ENCODE measurements around the gene CFAP74.

CFAP74 gene

GRCh38 chr1:1962752-1963151 lies 40.8 kb downstream of the CFAP74 start:
- in situ Hi-C loops (cut with MboI; ENCODE audit: low pct_unique_long_range_greater_than_20kb, low sequenced_read_pairs), result no loop called here
- no peak for DNase-seq

GRCh38 chr1:1960480-1961196 lies 42.9 kb downstream of the CFAP74 start:
- in situ Hi-C loops (cut with MboI; ENCODE audit: low pct_unique_long_range_greater_than_20kb, low sequenced_read_pairs), result no loop called here
- no peak for DNase-seq

- peak; percentile 87 for DNase-seq
- in situ Hi-C loops (cut with MboI; ENCODE audit: low pct_unique_long_range_greater_than_20kb, low sequenced_read_pairs), result loop anchor here (10.0 kb wide), 1 partner anchor 85 kb away; no protein-coding TSS in a partner anchor
Measured at GRCh38 chr1:1959840-1960479, 43.6 kb downstream of the CFAP74 start.

GRCh38 chr1:1959459-1959839 lies 44.1 kb downstream of the CFAP74 start:
- DNase-seq, result no peak
- in situ Hi-C loops (cut with MboI; ENCODE audit: low pct_unique_long_range_greater_than_20kb, low sequenced_read_pairs), result loop anchor here (10.0 kb wide), 1 partner anchor 85 kb away; no protein-coding TSS in a partner anchor

GRCh38 chr1:1958071-1958541 lies 45.5 kb downstream of the CFAP74 start:
- DNase-seq, result no peak
- in situ Hi-C loops (cut with MboI; ENCODE audit: low pct_unique_long_range_greater_than_20kb, low sequenced_read_pairs), result loop anchor here (10.0 kb wide), 1 partner anchor 87 kb away; no protein-coding TSS in a partner anchor

- in situ Hi-C loops (cut with MboI; ENCODE audit: low pct_unique_long_range_greater_than_20kb, low sequenced_read_pairs), result loop anchor here (10.0 kb wide), 1 partner anchor 87 kb away; no protein-coding TSS in a partner anchor
- DNase-seq, result no peak
Measured at GRCh38 chr1:1957533-1957961, 46.0 kb downstream of the CFAP74 start.

GRCh38 chr1:1956586-1957532 lies 46.7 kb downstream of the CFAP74 start:
- DNase-seq, result no peak
- in situ Hi-C loops (cut with MboI; ENCODE audit: low pct_unique_long_range_greater_than_20kb, low sequenced_read_pairs), result loop anchor here (10.0 kb wide), 1 partner anchor 88 kb away; no protein-coding TSS in a partner anchor

- in situ Hi-C loops (cut with MboI; ENCODE audit: low pct_unique_long_range_greater_than_20kb, low sequenced_read_pairs), result loop anchor here (10.0 kb wide), 1 partner anchor 89 kb away; no protein-coding TSS in a partner anchor
- DNase-seq, result no peak
Measured at GRCh38 chr1:1956101-1956500, 47.5 kb downstream of the CFAP74 start.

GRCh38 chr1:1955621-1956094 lies 47.9 kb downstream of the CFAP74 start:
- no peak for DNase-seq
- in situ Hi-C loops (cut with MboI; ENCODE audit: low pct_unique_long_range_greater_than_20kb, low sequenced_read_pairs), result loop anchor here (10.0 kb wide), 1 partner anchor 89 kb away; no protein-coding TSS in a partner anchor

- in situ Hi-C loops (cut with MboI; ENCODE audit: low pct_unique_long_range_greater_than_20kb, low sequenced_read_pairs), result loop anchor here (10.0 kb wide), 1 partner anchor 90 kb away; no protein-coding TSS in a partner anchor
- peak; percentile 31 for DNase-seq
Measured at GRCh38 chr1:1954831-1955441, 48.6 kb downstream of the CFAP74 start.

GRCh38 chr1:1954015-1954414 lies 49.6 kb downstream of the CFAP74 start:
- no peak for DNase-seq
- in situ Hi-C loops (cut with MboI; ENCODE audit: low pct_unique_long_range_greater_than_20kb, low sequenced_read_pairs), result loop anchor here (10.0 kb wide), 1 partner anchor 91 kb away; no protein-coding TSS in a partner anchor

- no peak for DNase-seq
- in situ Hi-C loops (cut with MboI; ENCODE audit: low pct_unique_long_range_greater_than_20kb, low sequenced_read_pairs), result loop anchor here (10.0 kb wide), 1 partner anchor 94 kb away; no protein-coding TSS in a partner anchor
Measured at GRCh38 chr1:1950940-1951339, 52.6 kb downstream of the CFAP74 start.

GRCh38 chr1:1948783-1949182 lies 54.8 kb downstream of the CFAP74 start:
- in situ Hi-C loops (cut with MboI; ENCODE audit: low pct_unique_long_range_greater_than_20kb, low sequenced_read_pairs), result no loop called here
- no peak for DNase-seq

- DNase-seq, result no peak
- in situ Hi-C loops (cut with MboI; ENCODE audit: low pct_unique_long_range_greater_than_20kb, low sequenced_read_pairs), result no loop called here
Measured at GRCh38 chr1:1947493-1947892, 56.1 kb downstream of the CFAP74 start.

GRCh38 chr1:1946540-1946939 lies 57.0 kb downstream of the CFAP74 start:
- in situ Hi-C loops (cut with MboI; ENCODE audit: low pct_unique_long_range_greater_than_20kb, low sequenced_read_pairs), result no loop called here
- no peak for DNase-seq

GRCh38 chr1:1945782-1946393 lies 57.7 kb downstream of the CFAP74 start:
- in situ Hi-C loops (cut with MboI; ENCODE audit: low pct_unique_long_range_greater_than_20kb, low sequenced_read_pairs), result no loop called here
- no peak for DNase-seq

GRCh38 chr1:1943834-1944570 lies 59.6 kb downstream of the CFAP74 start:
- peak; percentile 59 for DNase-seq
- in situ Hi-C loops (cut with MboI; ENCODE audit: low pct_unique_long_range_greater_than_20kb, low sequenced_read_pairs), result no loop called here

Measured in KBM-7 (cell line).